HCEC 1CT (cell line): ENCODE measurements around the gene FAM81B.
"Not testable (repeated sequence)": the region's sequence is repeated elsewhere in the genome, so short reads cannot be mapped to it uniquely, and the experiment has no call there.

Experiments
- DNase-seq: peaks from one replicate; pipeline ENCODE4 v3.0.0-alpha.2; 2017

The FAM81B gene

GRCh38 chr5:95390812-95391492 lies at the start of gene FAM81B:
Gene FAM81B, plus strand, starts transcription at chr5:95391366. Its CDS starts 24 bp downstream, at chr5:95391390.
- DNase-seq: peak; percentile 18

GRCh38 chr5:95341444-95341843 lies 49.7 kb upstream of the FAM81B start:
- DNase-seq: not testable (repeated sequence)

- DNase-seq: no peak
Measured at GRCh38 chr5:95347506-95348120, 43.6 kb upstream of the FAM81B start.

DNA sequence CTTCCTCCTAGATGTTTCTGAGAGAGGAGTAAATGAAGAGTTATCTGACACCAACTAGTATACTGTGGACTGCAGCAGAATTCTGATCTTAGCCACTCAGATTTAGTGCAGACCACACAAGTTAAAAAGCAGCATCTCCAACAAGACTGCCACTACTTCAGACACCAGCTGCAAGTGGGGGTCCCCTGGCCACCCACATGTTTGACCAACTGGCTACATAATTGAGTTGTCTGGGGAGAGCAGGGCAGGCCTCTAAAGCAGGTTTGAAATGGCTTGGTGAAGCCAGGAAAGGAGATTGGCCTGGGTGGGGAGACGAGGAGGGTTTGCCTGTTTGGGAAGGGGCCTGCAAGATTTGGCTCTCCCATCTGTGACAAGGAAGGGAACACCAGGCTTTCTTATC lies 40.5 kb upstream of the FAM81B start:
- no peak for DNase-seq

GRCh38 chr5:95352691-95353090 lies 38.5 kb upstream of the FAM81B start:
- no peak for DNase-seq

DNA sequence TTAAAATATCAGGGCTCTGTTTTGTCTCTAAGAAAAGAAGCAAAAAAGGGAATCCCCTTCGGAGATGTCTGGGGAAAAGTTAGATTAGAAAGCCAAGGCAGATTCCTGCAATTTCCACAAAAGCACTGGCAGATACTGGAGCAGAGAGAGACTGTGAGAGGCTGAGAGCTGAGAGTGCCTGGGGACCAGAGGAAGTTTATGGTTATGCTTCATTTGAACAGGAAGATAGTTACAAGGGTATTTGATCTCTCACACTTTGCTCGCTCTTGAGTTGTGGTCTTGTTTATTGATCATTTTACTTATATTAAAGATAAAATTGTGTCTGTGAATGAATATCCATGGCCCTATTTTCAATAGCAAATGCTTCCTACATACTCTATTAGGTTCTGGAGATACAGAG lies 32.8 kb upstream of the FAM81B start:
- no peak for DNase-seq

DNA sequence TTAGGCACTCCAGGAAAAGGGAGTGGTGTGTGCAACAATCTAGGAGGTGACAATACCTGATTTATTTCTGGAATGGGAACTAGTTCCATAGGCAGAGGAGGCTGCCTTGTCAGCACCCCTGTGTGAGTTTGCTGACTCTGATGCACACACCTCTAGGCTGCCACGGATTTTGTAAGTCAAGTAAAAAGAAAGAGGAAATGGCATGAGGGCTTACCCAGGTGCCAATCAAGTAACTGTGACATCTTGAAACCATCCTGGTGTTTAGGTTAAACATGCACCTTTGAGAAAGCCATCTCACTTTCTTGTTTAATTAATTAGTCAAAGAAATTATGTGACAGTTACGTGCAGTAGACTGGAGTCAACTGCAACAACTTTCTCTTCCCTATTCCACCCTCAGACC lies 32.3 kb upstream of the FAM81B start:
- DNase-seq: no peak

DNA sequence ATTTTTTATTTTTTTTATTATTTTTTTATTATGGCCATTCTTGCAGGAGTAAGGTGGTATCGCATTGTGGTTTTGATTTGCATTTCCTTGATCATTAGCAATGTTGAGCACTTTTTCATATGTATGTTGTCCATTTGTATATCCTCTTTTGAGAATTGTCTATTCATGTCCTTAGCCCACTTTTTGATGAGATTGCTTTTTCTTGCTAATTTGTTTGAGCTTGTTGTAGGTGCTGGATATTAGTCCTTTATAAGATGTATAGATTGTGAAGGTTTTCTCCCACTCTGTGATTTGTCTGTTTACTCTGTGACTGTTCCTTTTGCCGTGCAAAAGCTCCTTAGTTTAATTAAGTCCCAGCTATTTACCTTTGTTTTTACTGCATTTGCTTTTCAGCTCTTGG lies 30.5 kb upstream of the FAM81B start:
- DNase-seq: not testable (repeated sequence)

GRCh38 chr5:95365302-95366095 lies 25.7 kb upstream of the FAM81B start:
- DNase-seq: no peak

DNA sequence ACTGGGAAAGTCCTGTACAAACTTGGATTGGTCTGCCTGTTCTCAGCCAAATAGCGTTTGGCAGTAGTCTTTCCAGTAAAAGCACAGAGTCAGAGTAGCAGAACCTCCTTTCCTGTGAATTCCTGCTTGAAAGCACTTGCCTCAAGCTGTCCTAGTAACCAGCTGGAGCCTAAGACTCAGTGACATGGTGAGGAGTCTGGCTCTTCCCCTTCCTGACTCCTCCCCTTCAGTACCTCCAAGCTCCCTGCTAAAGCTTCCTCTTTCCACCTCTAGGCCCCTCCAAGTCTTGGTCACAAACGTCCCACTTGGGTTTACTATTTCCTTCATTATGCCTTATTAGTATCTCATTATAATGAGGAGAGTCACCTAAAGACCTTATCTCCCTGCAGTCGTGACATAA lies 21.4 kb upstream of the FAM81B start:
- DNase-seq: no peak

DNA sequence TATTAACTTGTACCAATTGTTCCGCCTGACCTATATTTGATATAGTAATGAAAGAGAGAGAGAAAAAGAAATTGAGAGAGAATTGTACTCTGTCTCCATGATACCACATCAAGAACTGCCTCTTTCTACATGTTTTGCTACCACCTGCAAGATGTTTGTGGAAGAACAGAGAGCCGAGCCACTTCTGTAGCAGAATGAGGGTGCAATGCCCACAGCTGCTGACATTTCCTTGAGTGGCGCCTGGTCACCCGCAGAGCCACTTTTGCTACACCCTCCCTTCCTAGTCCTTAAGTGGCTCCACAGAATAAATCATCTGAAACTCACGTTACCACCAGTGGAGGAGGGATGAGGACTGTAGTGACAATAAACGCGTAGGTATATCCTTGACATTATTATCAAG lies 17.1 kb upstream of the FAM81B start:
- no peak for DNase-seq

- no peak for DNase-seq
Measured at GRCh38 chr5:95375591-95375990, 15.6 kb upstream of the FAM81B start.

DNA sequence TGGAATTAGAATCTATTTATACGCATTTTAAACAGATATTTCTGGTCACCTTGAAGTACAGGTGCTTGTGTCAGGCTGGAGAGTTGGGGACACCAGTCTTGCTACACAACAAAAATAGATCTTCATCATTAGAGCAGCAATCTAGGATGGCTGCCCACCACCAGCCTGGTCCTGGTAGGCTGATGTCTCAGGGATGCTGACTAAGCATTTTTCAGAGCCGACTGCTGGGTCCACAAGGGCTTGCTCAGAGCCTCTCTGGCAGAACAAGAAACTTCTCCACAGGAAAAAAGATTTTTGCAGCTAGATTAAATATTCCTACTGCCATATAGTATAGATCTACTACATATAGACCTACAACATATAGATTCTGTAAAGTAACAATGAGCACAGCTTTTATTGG lies 12.0 kb upstream of the FAM81B start:
- no peak for DNase-seq

DNA sequence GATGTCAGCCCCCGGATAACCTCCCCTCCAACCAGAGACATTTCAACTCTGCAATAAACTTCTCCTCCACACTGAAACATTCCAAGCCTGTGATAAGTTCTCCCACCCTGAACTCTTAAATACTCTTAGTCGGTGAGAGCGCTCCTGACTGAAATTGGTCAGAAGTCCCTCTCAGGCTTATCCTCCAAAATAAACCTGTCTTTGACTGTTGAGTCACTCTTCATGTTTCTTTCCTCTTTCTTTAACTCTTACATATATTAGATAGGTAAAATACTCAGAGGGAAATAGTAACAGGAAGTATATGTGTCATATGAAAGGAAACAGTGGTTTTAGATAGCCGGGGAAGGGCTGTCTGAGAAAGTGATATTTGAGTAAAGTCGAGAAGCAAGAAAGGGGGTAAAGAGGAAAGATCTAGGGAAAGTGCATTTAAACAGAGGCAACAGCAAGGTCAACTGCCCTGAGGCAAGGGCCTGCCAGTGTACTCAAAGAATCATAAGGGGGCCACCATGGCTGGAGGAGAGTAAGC lies 11.0 kb upstream of the FAM81B start:
- DNase-seq: no peak

GRCh38 chr5:95382801-95383200 lies 8.4 kb upstream of the FAM81B start:
- no peak for DNase-seq

- DNase-seq: no peak
Measured at GRCh38 chr5:95384485-95385213, 6.5 kb upstream of the FAM81B start.

DNA sequence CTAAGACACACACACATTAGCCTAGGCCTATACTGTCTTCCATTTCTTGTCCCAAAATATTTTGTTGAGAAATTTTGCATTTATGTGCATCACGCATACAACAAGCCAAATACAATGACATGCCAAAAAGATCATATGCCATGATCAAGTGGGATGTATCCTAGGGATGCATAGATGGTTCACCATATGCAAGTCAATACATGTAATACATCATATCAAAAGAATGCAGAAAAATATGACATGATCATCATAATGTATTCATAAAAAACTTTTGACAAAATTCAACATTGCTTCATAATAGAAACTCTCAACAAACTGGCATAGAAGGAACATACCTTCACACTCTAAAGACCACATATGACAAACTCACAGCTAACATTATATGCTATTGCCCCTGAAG lies 5.8 kb upstream of the FAM81B start:
- no peak for DNase-seq

DNA sequence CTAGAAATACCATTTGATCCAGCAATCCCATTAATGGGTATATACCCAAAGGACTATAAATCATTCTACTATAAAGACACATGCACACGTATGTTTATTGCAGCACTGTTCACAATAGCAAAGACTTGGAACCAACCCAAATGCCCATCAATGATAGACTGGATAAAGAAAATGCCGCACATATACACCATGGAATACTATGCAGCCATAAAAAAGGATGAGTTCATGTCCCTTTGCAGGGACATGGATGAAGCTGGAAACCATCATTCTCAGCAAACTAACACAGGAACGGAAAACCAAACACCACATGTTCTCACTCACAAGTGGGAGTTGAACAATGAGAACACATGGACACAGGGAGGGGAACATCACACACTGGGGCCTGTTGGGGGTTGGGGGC lies 799 bp downstream of the FAM81B start:
- not testable (repeated sequence) for DNase-seq

DNA sequence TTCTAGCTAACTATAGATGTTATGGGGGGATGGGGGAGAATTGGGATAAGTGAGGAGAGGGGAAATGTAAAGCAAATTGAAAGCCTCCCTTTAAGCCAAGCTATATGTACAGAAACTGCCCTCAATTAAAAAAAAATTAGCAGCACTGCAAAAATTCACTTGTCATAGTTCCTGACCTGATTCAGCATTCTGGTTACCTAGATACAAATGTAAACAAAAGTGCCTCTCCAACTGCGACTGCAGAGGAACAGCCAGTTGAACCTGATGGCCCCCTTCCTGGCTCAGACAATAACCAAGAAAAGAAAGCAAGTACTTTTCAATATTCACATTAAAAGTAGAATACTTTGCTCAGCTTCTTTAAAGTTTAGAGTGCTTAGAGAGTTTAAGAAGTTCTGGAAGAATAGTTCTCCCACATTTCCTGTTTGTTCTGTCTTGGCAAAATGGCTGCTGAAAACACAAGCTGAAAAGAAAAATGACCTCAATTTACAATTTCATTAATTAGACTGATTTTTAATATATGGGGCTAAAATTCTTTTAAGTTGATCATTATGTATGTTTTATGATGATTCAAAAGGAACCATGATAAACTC lies 1.5 kb downstream of the FAM81B start:
- DNase-seq: no peak

DNA sequence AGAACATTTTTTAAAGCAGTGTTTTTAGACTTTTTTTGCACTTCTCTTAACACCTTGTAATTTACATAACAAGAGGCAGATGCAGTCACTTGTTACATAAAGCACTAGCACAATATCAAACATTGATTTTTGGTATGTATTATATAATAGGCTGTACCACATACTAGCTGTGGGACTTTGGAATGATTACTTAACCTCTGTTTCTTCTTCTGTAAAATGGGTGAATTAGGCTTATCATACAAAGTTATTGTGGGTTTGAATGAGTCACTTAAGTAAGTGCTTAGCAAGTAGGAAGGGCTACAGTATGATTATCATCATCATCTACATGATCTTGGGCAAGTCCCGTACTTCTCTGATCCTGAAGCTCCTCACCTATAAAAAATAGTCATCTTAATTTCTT lies 2.1 kb downstream of the FAM81B start:
- DNase-seq: no peak

DNA sequence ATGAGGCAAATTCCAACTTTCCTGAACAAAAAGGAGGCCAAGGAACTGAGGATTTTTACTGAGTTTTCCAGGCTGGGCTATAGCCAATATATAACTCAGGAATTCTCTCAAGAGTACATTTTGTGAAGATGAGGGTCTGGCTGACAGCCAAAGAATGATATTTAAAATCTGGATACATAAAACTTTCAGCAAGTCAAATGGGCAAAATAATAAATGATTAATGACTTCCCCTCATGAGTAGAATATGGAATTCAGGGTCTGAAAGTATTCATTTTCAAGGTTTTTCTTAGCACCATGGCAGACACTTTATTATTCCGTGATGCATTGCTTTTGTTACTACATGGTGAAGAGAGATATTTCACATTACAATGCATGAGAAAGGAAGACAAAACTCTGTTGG lies 7.8 kb downstream of the FAM81B start:
- no peak for DNase-seq

DNA sequence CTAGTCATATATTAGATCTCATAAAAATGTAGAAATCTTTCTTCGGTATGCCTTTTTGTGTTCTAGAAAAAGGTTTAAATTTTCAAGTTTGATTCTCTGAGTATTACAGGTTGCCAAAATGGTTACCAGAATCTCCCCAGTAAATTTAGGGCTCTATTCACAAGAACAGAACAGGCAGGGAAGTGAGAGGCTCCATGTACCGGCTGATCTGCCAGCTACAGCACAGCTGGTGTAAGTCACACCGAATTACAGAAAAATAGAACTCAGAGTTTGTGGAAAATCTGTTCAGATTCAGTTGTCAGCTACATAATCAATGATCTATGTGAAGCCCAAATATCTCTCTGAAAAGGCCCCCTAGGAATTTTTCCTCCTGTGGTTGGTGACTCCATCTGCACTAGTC lies 10.5 kb downstream of the FAM81B start:
- no peak for DNase-seq

DNA sequence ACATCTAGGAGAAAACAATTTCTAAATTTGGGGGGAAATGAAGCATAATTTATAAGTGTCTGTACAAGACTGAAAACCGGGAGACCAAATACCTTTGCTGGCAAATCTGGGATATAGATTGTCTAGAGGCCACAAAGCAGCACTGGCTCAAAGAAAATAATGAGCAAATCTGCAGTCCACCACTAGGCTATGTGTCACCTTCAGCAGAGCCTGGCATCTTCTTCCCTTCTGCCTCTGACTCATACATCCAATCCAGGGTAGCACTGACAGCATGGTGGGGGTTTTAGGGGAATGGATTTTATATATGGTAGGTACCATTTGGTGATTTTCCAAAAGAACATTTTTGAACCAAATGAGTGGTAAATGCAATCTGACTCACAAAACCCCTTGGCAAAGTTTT lies 12.8 kb downstream of the FAM81B start:
- DNase-seq: no peak
